GM19328 (cell line): Measurements from ENCODE around the gene NDUFAF3.

Experiments used
- ATAC-seq: cut with Tn5 transposase; IDR thresholded peaks from one replicate; pipeline ENCODE4 v1.9.1; 2021; ENCODE audit warnings: mild to moderate bottlenecking, moderate library complexity; ENCODE audit not compliant: unreplicated experiment

The NDUFAF3 gene

GRCh38 chr3:49053543-49053942 is 31.6 kb downstream of the NDUFAF3 start:
- ATAC-seq, result no peak

DNA sequence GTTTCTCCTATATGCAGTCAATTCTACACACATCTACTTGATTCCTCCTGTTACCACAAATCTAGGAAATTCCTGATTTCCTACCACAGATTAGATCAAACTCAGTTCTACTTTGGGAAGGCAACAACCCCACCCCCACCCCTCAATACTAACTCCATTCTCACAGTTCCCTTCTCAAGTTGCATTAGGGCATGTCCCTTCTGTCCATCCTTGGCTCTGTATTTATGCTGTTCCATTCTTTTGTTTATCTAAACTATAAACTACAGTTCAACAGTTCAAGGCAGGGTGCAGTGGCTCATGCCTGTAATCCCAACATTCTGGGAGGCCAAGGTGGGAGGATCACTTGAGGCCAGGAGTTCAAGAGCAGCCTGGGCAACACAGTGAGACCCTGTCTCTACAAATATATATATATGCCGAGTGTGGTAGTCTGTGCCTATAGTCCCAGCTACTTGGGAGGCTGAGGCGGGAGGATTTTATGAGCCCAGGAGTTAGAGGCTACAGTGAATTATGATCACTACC is 32.5 kb downstream of the NDUFAF3 start:
- no peak for ATAC-seq

DNA sequence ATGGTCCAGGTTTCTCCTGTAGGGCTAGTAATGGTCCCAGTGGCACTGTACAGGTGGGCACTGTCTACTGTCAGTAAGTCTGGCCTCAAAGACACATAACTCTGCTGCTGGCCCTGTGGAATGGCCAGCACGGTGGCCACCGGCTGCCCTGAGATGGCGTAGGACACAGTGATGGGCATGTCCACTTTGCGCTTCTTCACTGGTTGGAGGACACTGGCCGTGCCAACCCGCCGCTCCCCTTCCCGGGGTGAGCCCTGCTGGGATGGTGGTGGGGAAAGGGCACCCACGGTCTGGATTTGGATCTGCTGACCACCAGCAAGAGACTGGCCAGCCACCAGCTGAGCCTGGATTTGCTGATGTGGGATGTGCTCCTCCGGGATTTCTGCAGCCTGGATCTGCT is 35.3 kb downstream of the NDUFAF3 start:
- no peak for ATAC-seq

DNA sequence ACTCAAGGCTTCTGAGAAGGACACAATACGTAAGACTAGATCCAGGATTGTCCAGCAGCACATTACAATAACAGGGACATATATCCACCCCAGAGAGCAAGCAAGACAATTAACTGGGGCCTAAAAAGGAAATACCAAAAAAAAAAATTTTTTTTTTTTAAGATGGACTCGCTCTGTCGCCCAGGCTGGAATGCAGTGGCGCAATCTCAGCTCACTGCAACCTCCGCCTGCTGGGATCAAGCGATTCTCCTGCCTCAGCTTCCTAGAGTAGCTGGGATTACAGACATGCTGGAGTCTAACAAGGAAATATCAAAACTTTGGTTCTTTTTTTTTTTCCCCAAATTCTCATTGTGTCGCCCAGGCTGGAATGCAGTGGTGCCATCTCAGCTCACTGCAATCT is 36.1 kb downstream of the NDUFAF3 start:
- ATAC-seq, result no peak
